A549 (cell line): ENCODE results near the gene PTCD2. TPM values are rescaled to one million over a fixed set of nuclear protein-coding genes. Genes with fewer than 3 reads are reported as not detected.
A peak's percentile ranks its signal among the peaks of the same experiment; 100 is the strongest.

Experiments used
- ATAC-seq, 2 experiments: fragments of 200-7000 bp in 1 of 2; fragments of >200 bp in 1 of 2; cut with Nextera tagmentation in 1 of 2; cut with Tn5 transposase in 1 of 2; 3 replicates each; pipeline versions ENCODE4 v1.8.0 to v1.9.1; 2018 to 2020; ENCODE audit warnings: mild to moderate bottlenecking in 1 of 2, moderate library complexity in 1 of 2
- CTCF ChIA-PET: fragments of 300-600 bp; sonication (Branson Sonifier 250); formaldehyde crosslinking; extraction: SDS; loops from one replicate; lab custom pipeline; 2021; ENCODE audit warnings: antibody characterized with exemption, inconsistent platforms; lab: Yijun Ruan, JAX
- POLR2A ChIA-PET: fragments of 350-600 bp; formaldehyde crosslinking; extraction: SDS; loops from one replicate; lab custom pipeline; 2021; ENCODE audit warnings: antibody characterized with exemption, inconsistent platforms; lab: Yijun Ruan, JAX
- DNase-seq, 2 experiments: peaks; one replicate each; pipeline versions ENCODE4 v3.0.0 to v3.0.0-alpha.2; 2011 to 2016; ENCODE audit warnings: low read depth in 1 of 2, low spot score in 1 of 2
- FAIRE-seq: peaks from 2 replicates; lab custom pipeline; 2011; peaks lifted over from hg19 to GRCh38; lab: Jason Lieb, UNC
- H3K27ac ChIP-seq, 2 experiments: fragments of >200 bp; sonication (Bioruptor Twin); formaldehyde crosslinking; 3 replicates each; pipeline ENCODE4 v1.5.1; 2016 to 2017
- H3K4me1 ChIP-seq: fragments of >200 bp; sonication (Bioruptor Twin); formaldehyde crosslinking; 3 replicates; pipeline ENCODE4 v1.6.1; 2016
- H3K4me2 ChIP-seq: fragments of >200 bp; sonication (Bioruptor Twin); formaldehyde crosslinking; 3 replicates; pipeline ENCODE4 v1.6.1; 2016
- H3K4me3 ChIP-seq: fragments of >200 bp; sonication (Bioruptor Twin); formaldehyde crosslinking; 3 replicates; pipeline ENCODE4 v1.5.1; 2016
- H3K9me3 ChIP-seq: fragments of >200 bp; sonication (Bioruptor Twin); formaldehyde crosslinking; 3 replicates; pipeline ENCODE4 v1.6.1; 2016
- CBX8 ChIP-seq: fragments of 200-600 bp; sonication (generic); IDR thresholded peaks from 2 replicates; pipeline ENCODE4 v1.6.1; 2016
- CEBPB ChIP-seq, 2 experiments: fragments of >200 bp in 1 of 2; sonication (Bioruptor Twin) in 1 of 2; formaldehyde crosslinking in 1 of 2; IDR thresholded peaks; 2 replicates each; pipeline ENCODE4 v1.6.1; 2012 to 2016
- CHD4 ChIP-seq: fragments of 200-600 bp; sonication (generic); IDR thresholded peaks from 2 replicates; pipeline ENCODE4 v1.6.1; 2016; ENCODE audit warnings: antibody characterized with exemption, mild to moderate bottlenecking, borderline replicate concordance
- EP300 ChIP-seq, 2 experiments: fragments of >200 bp; sonication (Bioruptor Twin); formaldehyde crosslinking; IDR thresholded peaks; 2 replicates in 1 of 2; 3 replicates in 1 of 2; pipeline ENCODE4 v1.6.1; 2016 to 2017
- FOSB ChIP-seq: fragments of 250-450 bp; sonication (Bioruptor Pico); IDR thresholded peaks from 2 replicates; pipeline ENCODE4 v1.5.0; 2020; ENCODE audit warnings: mild to moderate bottlenecking, moderate library complexity
- HES2 ChIP-seq: fragments of >200 bp; sonication (Bioruptor Twin); formaldehyde crosslinking; IDR thresholded peaks from 2 replicates; pipeline ENCODE4 v1.6.1; 2016
- HOXA7 ChIP-seq: fragments of 250-450 bp; sonication (Bioruptor Pico); IDR thresholded peaks from 2 replicates; pipeline ENCODE4 v1.5.0; 2020; ENCODE audit warnings: mild to moderate bottlenecking, moderate library complexity
- HOXB13 ChIP-seq: fragments of 250-450 bp; sonication (Bioruptor Pico); IDR thresholded peaks from 2 replicates; pipeline ENCODE4 v1.5.0; 2020; ENCODE audit warnings: low read depth, mild to moderate bottlenecking, moderate library complexity
- HOXB5 ChIP-seq: fragments of 250-450 bp; sonication (Bioruptor Pico); IDR thresholded peaks from 2 replicates; pipeline ENCODE4 v1.5.0; 2020; ENCODE audit warnings: mild to moderate bottlenecking, moderate library complexity
- JUN ChIP-seq, 2 experiments: fragments of >200 bp; sonication (Bioruptor Twin); formaldehyde crosslinking; IDR thresholded peaks; 2 replicates in 1 of 2; 3 replicates in 1 of 2; pipeline ENCODE4 v1.6.1; 2016 to 2017
- KDM5A ChIP-seq: fragments of 200-600 bp; sonication (generic); IDR thresholded peaks from 2 replicates; pipeline ENCODE4 v1.6.1; 2016; ENCODE audit warnings: antibody characterized with exemption, mild to moderate bottlenecking
- NFE2L2 ChIP-seq: fragments of 150-350 bp; conservative IDR thresholded peaks from 2 replicates; pipeline ENCODE4 v1.6.1; 2014; ENCODE audit warnings: low read length
- PBX3 ChIP-seq: IDR thresholded peaks from 2 replicates; pipeline ENCODE4 v1.6.1; 2012
- POLR2AphosphoS2 ChIP-seq: conservative IDR thresholded peaks from 2 replicates; pipeline ENCODE4 v1.6.1; 2012; ENCODE audit warnings: low read length, improper control_type of control experiment, inconsistent platforms
- RAD21 ChIP-seq, 2 experiments: fragments of >200 bp in 1 of 2; sonication (Bioruptor Twin) in 1 of 2; formaldehyde crosslinking in 1 of 2; IDR thresholded peaks in 1 of 2; conservative IDR thresholded peaks in 1 of 2; 2 replicates in 1 of 2; 3 replicates in 1 of 2; pipeline ENCODE4 v1.6.1; 2012 to 2018; ENCODE audit warnings: inconsistent platforms in 1 of 2
- TFCP2L1 ChIP-seq: fragments of 250-450 bp; sonication (Bioruptor Pico); IDR thresholded peaks from 2 replicates; pipeline ENCODE4 v1.5.0; 2021; ENCODE audit warnings: mild to moderate bottlenecking
- TP53 ChIP-seq: fragments of 250-450 bp; sonication (Bioruptor Pico); IDR thresholded peaks from 2 replicates; pipeline ENCODE4 v1.5.0; 2021; ENCODE audit warnings: mild to moderate bottlenecking, moderate library complexity
- USF2 ChIP-seq: fragments of 450-650 bp; IDR thresholded peaks from 2 replicates; pipeline ENCODE4 v1.6.1; 2014; ENCODE audit warnings: antibody characterized with exemption
- ZC3H11A ChIP-seq: fragments of 450-650 bp; IDR thresholded peaks from 2 replicates; pipeline ENCODE4 v1.6.1; 2014; ENCODE audit warnings: antibody characterized with exemption, mild to moderate bottlenecking
- ZSCAN20 ChIP-seq: fragments of 250-450 bp; sonication (Bioruptor Pico); IDR thresholded peaks from 2 replicates; pipeline ENCODE4 v1.8.0; 2022; ENCODE audit warnings: mild to moderate bottlenecking, moderate library complexity
- WGBS: methylation state at CpG from one replicate; pipeline ENCODE4 v1.1.6; 2017; ENCODE audit errors: missing lambda C conversion rate; 5-methylcytosine and 5-hydroxymethylcytosine counted together
- polyA plus RNA-seq, 4 experiments: library from polyadenylated mRNA; depleted of rRNA in 3 of 4; stranded (reverse); fragments of >200 nt; fragmentation: RNase III in 1 of 4; extraction: RNeasy Plus Mini Kit Qiagen cat#74134 plus additional on column Dnase treatment in 1 of 4; gene quantifications; 2 replicates in 3 of 4; 3 replicates in 1 of 4; pipeline ENCODE4 v1.2.3, GENCODE V29; 2011 to 2017

Gene PTCD2
- polyA plus RNA-seq, 2 of the 4 experiments (the other 2 are of a cell fraction): 13.2 to 31.1 TPM

- POLR2A ChIA-PET: interaction anchor here (1.3 to 1.9 kb wide), 2 partner anchors 27 to 34 kb away, joined by 4 to 8 read pairs; no protein-coding TSS in a partner anchor
- TF ChIP-seq POLR2AphosphoS2 (no peak), TFCP2L1 (CRISPR knock-in tag) (no peak), ZC3H11A (no peak), FOSB (CRISPR knock-in tag) (no peak), ZSCAN20 (CRISPR knock-in tag) (no peak)
- Histone ChIP-seq H3K4me2 (peak overlapping the region; percentile 59), H3K4me1 (peaks cover 34% of the 10 kb centered on the region), H3K27ac (peak overlapping the region; percentile 83), H3K4me3 (no peak overlapping the region), H3K9me3 (no peaks in the 10 kb centered on the region)
- WGBS: 89% methylated on average over 1 of the region's 1 CpG
- ATAC-seq (peak in 1 of 2 experiments; percentile 50; a peak in 2 of 6 replicates), FAIRE-seq (no peak), DNase-seq (no peak)
- CTCF ChIA-PET: interaction anchor here (1.0 to 3.1 kb wide), 11 partner anchors 8 to 498 kb away, joined by 3 to 11 read pairs (median 6); no protein-coding TSS in a partner anchor
Observed at GRCh38 chr5:72281430-72281763, 38.8 kb upstream of the PTCD2 start.

- peak; percentile 49 for FAIRE-seq
- no peak for TF ChIP-seq CBX8
- TF ChIP-seq HOXB5: no peak
- no peak for TF ChIP-seq HES2
- no peak for TF ChIP-seq USF2
- TF ChIP-seq KDM5A: no peak
- peak; percentile 63 to 86 for TF ChIP-seq CEBPB (IDR thresholded peaks at IDR 0.05)
- TF ChIP-seq CHD4: no peak
- TF ChIP-seq EP300 (IDR thresholded peaks at IDR 0.05): 0 out of 5 replicates have a peak, but pooled peaks of 1 of the 2 experiments have one; percentile 21
- no peak for TF ChIP-seq TFCP2L1 (CRISPR knock-in tag)
- TF ChIP-seq ZSCAN20 (CRISPR knock-in tag): no peak
- no peak for TF ChIP-seq HOXA7 (CRISPR knock-in tag)
- peak overlapping the region; percentile 59 for H3K4me2 ChIP-seq
- DNase-seq: peak in 1 of 2 experiments; percentile 56
- H3K9me3 ChIP-seq: no peaks in the 10 kb centered on the region
- WGBS: 62% methylated on average over 3 of the region's 3 CpGs
- peaks cover 34% of the 10 kb centered on the region for H3K4me1 ChIP-seq
- peak overlapping the region; percentile 83 for H3K27ac ChIP-seq
- ATAC-seq: peak in 1 of 2 experiments; percentile 26; a peak in 1 of 6 replicates
- ChIA-PET POLR2A (interaction anchor here (0.9 to 1.9 kb wide), 5 partner anchors 10 to 215 kb away, joined by 3 to 8 read pairs (median 4); no protein-coding TSS in a partner anchor), CTCF (interaction anchor here (0.6 to 3.1 kb wide), 12 partner anchors 8 to 559 kb away, joined by 3 to 11 read pairs (median 5); no protein-coding TSS in a partner anchor)
- H3K4me3 ChIP-seq: no peak overlapping the region
Observed at GRCh38 chr5:72281764-72282499, 38.2 kb upstream of the PTCD2 start.

- ATAC-seq (no peak), FAIRE-seq (no peak), DNase-seq (no peak)
- Histone ChIP-seq H3K4me3 (no peak overlapping the region), H3K9me3 (no peaks in the 10 kb centered on the region), H3K27ac (peak overlapping the region; percentile 80 to 83), H3K4me2 (peak overlapping the region; percentile 59; the same call in 2 of the 3 replicates)
- ChIA-PET POLR2A (interaction anchor here (1.1 to 1.9 kb wide), 3 partner anchors 25 to 216 kb away, joined by 4 to 8 read pairs (median 5); no protein-coding TSS in a partner anchor), CTCF (interaction anchor here (1.2 to 3.1 kb wide), 4 partner anchors 25 to 500 kb away, joined by 4 to 10 read pairs (median 6); no protein-coding TSS in a partner anchor)
- TF ChIP-seq HOXB13 (CRISPR knock-in tag) (no peak), JUN (IDR thresholded peaks at IDR 0.05) (no peak), HOXB5 (no peak), TFCP2L1 (CRISPR knock-in tag) (no peak), PBX3 (no peak), NFE2L2 (no peak), RAD21 (conservative IDR thresholded peaks at IDR 0.05 in 1 of 2, IDR thresholded peaks at IDR 0.05 in 1 of 2) (no peak), TP53 (CRISPR knock-in tag) (no peak)
- TF ChIP-seq, all 56 proteins: peak for 0
- WGBS: 92% methylated on average over 2 of the region's 2 CpGs
- peaks cover 34% of the 10 kb centered on the region for H3K4me1 ChIP-seq
Observed at GRCh38 chr5:72282878-72283277, 37.3 kb upstream of the PTCD2 start.
